Neuron (in vitro differentiated cells): ENCODE data around the gene IRF4.

Source experiments
- H2AFZ ChIP-seq: one replicate; pipeline ENCODE4 v1.6.1; 2013; ENCODE audit warnings: low read depth, mild to moderate bottlenecking, inconsistent platforms, low read length, moderate library complexity
- H3K27me3 ChIP-seq: one replicate; pipeline ENCODE4 v1.6.1; 2013; ENCODE audit warnings: low read length; ENCODE audit not compliant: insufficient read depth
- H3K36me3 ChIP-seq: one replicate; pipeline ENCODE4 v1.6.1; 2013; ENCODE audit warnings: low read length; ENCODE audit not compliant: insufficient read depth
- H3K4me1 ChIP-seq: one replicate; pipeline ENCODE4 v1.6.1; 2013; ENCODE audit warnings: low read length; ENCODE audit not compliant: insufficient read depth
- H3K4me3 ChIP-seq: 2 replicates; pipeline ENCODE4 v1.5.1; 2013; ENCODE audit warnings: mild to moderate bottlenecking, low read length, moderate library complexity
- H3K9me3 ChIP-seq: one replicate; pipeline ENCODE4 v1.6.1; 2013; ENCODE audit warnings: low read length

IRF4 gene

GRCh38 chr6:396126-396520, 4.6 kb downstream of the IRF4 start:
- no peaks in the 10 kb centered on the region for H3K36me3 ChIP-seq

DNA sequence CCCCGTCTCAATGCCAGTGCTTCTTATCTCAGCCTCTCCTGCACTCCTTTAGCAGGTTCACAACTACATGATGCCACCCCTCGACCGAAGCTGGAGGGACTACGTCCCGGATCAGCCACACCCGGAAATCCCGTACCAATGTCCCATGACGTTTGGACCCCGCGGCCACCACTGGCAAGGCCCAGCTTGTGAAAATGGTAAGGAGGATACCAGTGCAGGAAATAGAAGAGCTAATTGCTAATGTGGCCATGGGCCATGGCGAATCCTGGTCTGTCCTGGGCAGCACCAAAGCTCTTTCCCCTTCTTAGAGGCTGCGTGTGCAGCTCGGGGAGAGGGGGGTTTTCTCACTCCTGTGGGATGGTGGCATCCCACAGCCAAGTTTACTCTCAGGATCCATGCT, 5.5 kb downstream of the IRF4 start:
- peaks cover 66% of the 10 kb centered on the region for H3K27me3 ChIP-seq
- H3K4me1 ChIP-seq = no peaks in the 10 kb centered on the region
- no peak overlapping the region for H2AFZ ChIP-seq

More at GRCh38 chr6:396126-396520, 4.6 kb downstream of the IRF4 start:
- Histone ChIP-seq H2AFZ (no peak overlapping the region), H3K4me1 (peaks cover 2% of the 10 kb centered on the region), H3K9me3 (no peaks in the 10 kb centered on the region), H3K27me3 (peaks cover 74% of the 10 kb centered on the region), H3K4me3 (no peak overlapping the region)

GRCh38 chr6:397604-398003, 6.1 kb downstream of the IRF4 start:
- Histone ChIP-seq H3K36me3 (no peaks in the 10 kb centered on the region), H3K4me1 (no peaks in the 10 kb centered on the region), H3K9me3 (no peaks in the 10 kb centered on the region), H3K27me3 (peaks cover 60% of the 10 kb centered on the region), H2AFZ (no peak overlapping the region), H3K4me3 (no peak overlapping the region)

More for the DNA sequence above, 5.5 kb downstream of the IRF4 start:
- H3K36me3 ChIP-seq = no peaks in the 10 kb centered on the region
- no peaks in the 10 kb centered on the region for H3K9me3 ChIP-seq
- H3K4me3 ChIP-seq = no peak overlapping the region

DNA sequence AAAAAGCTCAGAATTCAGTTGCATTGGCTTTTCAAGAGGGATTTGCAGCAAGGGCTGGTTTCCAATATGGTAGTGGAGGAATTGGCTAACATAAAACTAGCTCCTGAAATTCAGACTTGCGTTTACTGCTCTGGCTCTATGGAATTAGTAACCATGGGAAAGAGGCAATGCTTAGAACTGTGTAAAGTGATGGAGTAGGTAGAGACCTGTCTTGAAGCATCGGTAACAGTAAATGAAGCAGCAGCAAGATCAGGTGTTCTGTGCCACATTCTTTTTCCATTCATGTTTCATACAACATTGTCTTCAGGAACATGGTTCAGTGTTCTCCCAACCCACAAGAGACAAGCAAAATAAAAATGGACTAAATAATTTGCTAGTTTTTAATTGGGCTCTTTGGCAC, 6.5 kb downstream of the IRF4 start:
- Histone ChIP-seq H3K9me3 (no peaks in the 10 kb centered on the region), H2AFZ (no peak overlapping the region), H3K36me3 (no peaks in the 10 kb centered on the region), H3K4me1 (no peaks in the 10 kb centered on the region), H3K27me3 (peaks cover 56% of the 10 kb centered on the region), H3K4me3 (no peak overlapping the region)

GRCh38 chr6:398558-399078, 7.1 kb downstream of the IRF4 start:
- no peaks in the 10 kb centered on the region for H3K9me3 ChIP-seq
- no peak overlapping the region for H3K4me3 ChIP-seq
- H2AFZ ChIP-seq = no peak overlapping the region
- no peaks in the 10 kb centered on the region for H3K36me3 ChIP-seq
- peaks cover 51% of the 10 kb centered on the region for H3K27me3 ChIP-seq
- H3K4me1 ChIP-seq = no peaks in the 10 kb centered on the region

GRCh38 chr6:399785-400534, 8.4 kb downstream of the IRF4 start:
- H3K36me3 ChIP-seq = no peaks in the 10 kb centered on the region
- H3K9me3 ChIP-seq = no peaks in the 10 kb centered on the region
- peaks cover 37% of the 10 kb centered on the region for H3K27me3 ChIP-seq
- no peak overlapping the region for H2AFZ ChIP-seq
- no peak overlapping the region for H3K4me3 ChIP-seq
- no peaks in the 10 kb centered on the region for H3K4me1 ChIP-seq

DNA sequence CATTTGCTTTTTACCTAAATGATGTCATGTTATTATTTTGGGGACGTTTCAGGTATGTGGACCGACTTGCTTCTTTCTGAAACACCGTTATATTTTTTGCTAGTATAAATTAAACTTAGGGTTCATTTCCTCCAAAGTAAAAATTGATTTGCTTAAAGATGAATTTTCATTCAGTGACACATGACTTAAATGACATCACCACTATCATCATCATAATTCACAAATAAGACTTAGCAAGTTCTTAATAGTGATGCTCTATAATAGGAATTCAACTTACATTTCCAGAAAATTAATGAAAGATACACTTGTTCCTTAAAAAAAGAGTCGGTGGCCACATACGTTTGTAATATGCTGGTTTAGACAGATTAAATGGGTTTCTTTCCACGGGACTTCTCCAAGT, 9.3 kb downstream of the IRF4 start:
- H2AFZ ChIP-seq = no peak overlapping the region
- H3K27me3 ChIP-seq = peaks cover 29% of the 10 kb centered on the region
- no peaks in the 10 kb centered on the region for H3K36me3 ChIP-seq
- H3K9me3 ChIP-seq = no peaks in the 10 kb centered on the region
- no peak overlapping the region for H3K4me3 ChIP-seq
- no peaks in the 10 kb centered on the region for H3K4me1 ChIP-seq

- H3K4me3 ChIP-seq = no peak overlapping the region
Measured at GRCh38 chr6:401239-401993, 9.9 kb downstream of the IRF4 start.

DNA sequence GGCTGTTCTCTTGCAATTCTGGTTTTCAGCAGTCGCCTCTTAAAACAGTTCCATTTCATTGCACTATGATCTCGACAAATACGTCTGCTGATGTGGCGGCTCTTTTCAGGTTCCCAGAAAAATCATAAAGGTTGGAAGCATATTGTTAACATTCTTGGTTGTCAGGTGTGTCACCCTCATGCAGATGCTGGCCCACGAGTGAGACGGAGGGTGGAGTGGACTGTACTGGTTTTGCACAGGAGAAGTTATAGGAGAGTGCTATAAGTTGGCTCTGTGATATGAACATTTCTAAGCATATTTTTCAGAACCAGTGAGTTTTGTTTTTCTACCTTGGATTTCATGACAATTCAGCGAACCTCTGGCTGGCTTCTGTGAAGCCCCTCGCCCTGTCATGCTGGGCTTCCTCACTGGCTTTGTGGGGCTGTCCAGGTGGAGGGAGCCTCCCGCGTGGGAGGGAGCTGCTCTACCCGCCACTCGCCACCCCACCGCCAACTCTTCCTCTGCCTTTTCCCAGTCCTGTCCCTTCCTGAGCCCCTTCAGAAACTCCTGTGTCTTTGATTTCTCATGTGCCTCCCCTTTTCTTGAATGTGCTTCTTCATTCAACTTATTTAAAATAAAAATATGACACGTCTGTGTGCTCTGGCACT, 10.6 kb downstream of the IRF4 start:
- H3K27me3 ChIP-seq = peaks cover 20% of the 10 kb centered on the region
- no peak overlapping the region for H2AFZ ChIP-seq
- H3K4me1 ChIP-seq = no peaks in the 10 kb centered on the region
- no peaks in the 10 kb centered on the region for H3K9me3 ChIP-seq
- H3K36me3 ChIP-seq = no peaks in the 10 kb centered on the region
- no peak overlapping the region for H3K4me3 ChIP-seq

More at GRCh38 chr6:401239-401993, 9.9 kb downstream of the IRF4 start:
- H3K4me1 ChIP-seq = no peaks in the 10 kb centered on the region
- H3K36me3 ChIP-seq = no peaks in the 10 kb centered on the region
- no peaks in the 10 kb centered on the region for H3K9me3 ChIP-seq
- H2AFZ ChIP-seq = no peak overlapping the region
- peaks cover 23% of the 10 kb centered on the region for H3K27me3 ChIP-seq

- H2AFZ ChIP-seq = no peak overlapping the region
- H3K36me3 ChIP-seq = no peaks in the 10 kb centered on the region
- peaks cover 14% of the 10 kb centered on the region for H3K27me3 ChIP-seq
- no peaks in the 10 kb centered on the region for H3K9me3 ChIP-seq
- peaks cover 2% of the 10 kb centered on the region for H3K4me1 ChIP-seq
- no peak overlapping the region for H3K4me3 ChIP-seq
Measured at GRCh38 chr6:402901-403658, 11.5 kb downstream of the IRF4 start.

DNA sequence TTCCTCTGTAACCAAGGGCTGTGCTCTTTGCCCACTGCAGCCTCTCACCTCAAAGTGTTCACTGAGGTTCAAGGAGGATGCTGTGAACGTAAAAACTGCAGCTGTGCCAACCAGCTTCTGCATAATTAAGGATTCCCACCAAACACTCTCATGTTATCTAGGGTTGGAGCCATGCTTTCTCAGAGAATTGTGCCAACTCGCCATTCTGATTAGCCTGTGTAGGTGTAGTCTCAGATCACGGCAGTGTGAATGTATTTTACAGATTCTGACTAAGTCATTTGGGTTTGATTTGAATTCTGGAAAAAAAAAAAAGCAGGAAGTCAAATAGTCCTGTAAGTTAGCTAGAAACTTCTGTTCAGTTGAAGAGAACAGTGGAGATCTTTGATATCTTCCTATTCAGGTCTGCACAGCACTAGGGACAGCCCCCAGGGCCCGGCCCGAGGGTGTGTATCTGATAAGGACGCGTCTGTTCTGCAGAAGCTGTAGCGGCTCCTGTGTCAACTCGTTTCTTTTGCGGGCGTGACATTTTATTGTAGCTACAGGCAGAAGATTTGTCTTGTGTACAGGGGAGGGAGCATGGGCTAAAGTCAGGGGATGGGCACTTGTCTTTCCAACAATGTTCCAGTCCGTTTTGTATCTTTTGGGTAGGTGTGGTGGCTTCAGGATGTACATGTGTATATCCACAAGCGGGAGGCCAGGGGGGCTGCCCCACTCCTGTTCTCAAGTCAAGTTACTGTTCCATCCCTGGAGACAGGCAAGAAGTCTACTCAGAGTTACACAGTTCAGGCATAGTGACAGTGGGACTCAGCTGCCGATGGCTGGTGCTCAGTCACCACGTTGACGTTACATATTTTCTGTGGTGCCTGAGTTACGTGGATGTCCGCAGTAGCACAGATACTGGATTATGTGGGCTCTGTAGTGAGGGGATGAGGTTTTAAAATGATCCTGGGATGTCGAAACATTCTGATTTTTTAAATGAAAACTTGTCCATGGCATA, 12.4 kb downstream of the IRF4 start:
- H3K36me3 ChIP-seq = no peaks in the 10 kb centered on the region
- H3K9me3 ChIP-seq = no peaks in the 10 kb centered on the region
- peaks cover 6% of the 10 kb centered on the region for H3K27me3 ChIP-seq
- peaks cover 5% of the 10 kb centered on the region for H3K4me1 ChIP-seq
- no peak overlapping the region for H3K4me3 ChIP-seq
- H2AFZ ChIP-seq = no peak overlapping the region
